Measurements from ENCODE around the gene HSPA9.

GRCh38 chr5:138544181-138545134 lies 30.7 kb downstream of the HSPA9 start:
- no peak for TF ChIP-seq CTCF (optimal IDR thresholded peaks at IDR 0.05 in 1 of 3, IDR thresholded peaks at IDR 0.05 in 1 of 3, conservative IDR thresholded peaks at IDR 0.05 in 1 of 3; ENCODE audit: extremely low read depth in 1 of 3, insufficient read depth in 2 of 3, low read length in 3 of 3)
- no peak for TF ChIP-seq EZH2 (IDR thresholded peaks at IDR 0.05; ENCODE audit: low read length)
